Suprapubic skin (tissue), 3 donors: ENCODE data around the gene DHDH.

Experiments used
- EP300 ChIP-seq: sonication (generic); formaldehyde crosslinking; IDR thresholded peaks from one replicate; pipeline ENCODE4 v1.6.1; 2017; ENCODE audit warnings: antibody characterized with exemption
- TF ChIP-seq, protein P1 (sequence below), 2 donors: fragments of 200-600 bp in 1 of 2; fragments of 450-650 bp in 1 of 2; sonication (generic) in 1 of 2; IDR thresholded peaks; one replicate each; pipeline ENCODE4 v1.5.1; 2016 to 2019; ENCODE audit warnings: antibody characterized with exemption in 2 of 2, mild to moderate bottlenecking in 1 of 2, moderate library complexity in 1 of 2

- TF ChIP-seq, protein P1, sequence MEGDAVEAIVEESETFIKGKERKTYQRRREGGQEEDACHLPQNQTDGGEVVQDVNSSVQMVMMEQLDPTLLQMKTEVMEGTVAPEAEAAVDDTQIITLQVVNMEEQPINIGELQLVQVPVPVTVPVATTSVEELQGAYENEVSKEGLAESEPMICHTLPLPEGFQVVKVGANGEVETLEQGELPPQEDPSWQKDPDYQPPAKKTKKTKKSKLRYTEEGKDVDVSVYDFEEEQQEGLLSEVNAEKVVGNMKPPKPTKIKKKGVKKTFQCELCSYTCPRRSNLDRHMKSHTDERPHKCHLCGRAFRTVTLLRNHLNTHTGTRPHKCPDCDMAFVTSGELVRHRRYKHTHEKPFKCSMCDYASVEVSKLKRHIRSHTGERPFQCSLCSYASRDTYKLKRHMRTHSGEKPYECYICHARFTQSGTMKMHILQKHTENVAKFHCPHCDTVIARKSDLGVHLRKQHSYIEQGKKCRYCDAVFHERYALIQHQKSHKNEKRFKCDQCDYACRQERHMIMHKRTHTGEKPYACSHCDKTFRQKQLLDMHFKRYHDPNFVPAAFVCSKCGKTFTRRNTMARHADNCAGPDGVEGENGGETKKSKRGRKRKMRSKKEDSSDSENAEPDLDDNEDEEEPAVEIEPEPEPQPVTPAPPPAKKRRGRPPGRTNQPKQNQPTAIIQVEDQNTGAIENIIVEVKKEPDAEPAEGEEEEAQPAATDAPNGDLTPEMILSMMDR (IDR thresholded peaks at IDR 0.05), result no peak
- no peak for TF ChIP-seq EP300
Measured at GRCh38 chr19:48938256-48938655, 4.8 kb downstream of the DHDH start.
